Neural crest cell (in vitro differentiated cells): Measurements from ENCODE around the gene GDF7. TPM values are rescaled to one million over a fixed set of nuclear protein-coding genes. Genes with fewer than 3 reads are reported as not detected.
A peak's percentile ranks its signal among the peaks of the same experiment; 100 is the strongest.

Experiments used
- DNase-seq: peaks from one replicate; pipeline ENCODE4 v3.0.0; 2021; ENCODE audit warnings: low read depth, mixed read lengths, low spot score
- H3K27ac Mint-ChIP-seq: one replicate; pipeline ENCODE4 v1.8.0; 2021; ENCODE audit warnings: mild to moderate bottlenecking, mixed read lengths; ENCODE audit not compliant: unreplicated experiment
- H3K27me3 Mint-ChIP-seq: 2 replicates; pipeline ENCODE4 v1.8.0; 2021; ENCODE audit warnings: low read depth, mild to moderate bottlenecking, mixed read lengths
- H3K36me3 Mint-ChIP-seq: 2 replicates; pipeline ENCODE4 v1.8.0; 2021; ENCODE audit warnings: low read depth, mild to moderate bottlenecking, mixed read lengths
- H3K4me1 Mint-ChIP-seq: 2 replicates; pipeline ENCODE4 v1.8.0; 2021; ENCODE audit warnings: mixed read lengths
- H3K4me3 Mint-ChIP-seq: one replicate; pipeline ENCODE4 v1.8.0; 2021; ENCODE audit warnings: mild to moderate bottlenecking, mixed read lengths
- H3K9me3 Mint-ChIP-seq: 2 replicates; pipeline ENCODE4 v1.8.0; 2021; ENCODE audit warnings: mixed read lengths
- CTCF ChIP-seq: fragments of 200-600 bp; sonication (generic); conservative IDR thresholded peaks from 2 replicates; pipeline ENCODE4 v1.5.0; 2021; ENCODE audit warnings: antibody characterized with exemption, mild to moderate bottlenecking
- total RNA-seq: library from RNA; stranded (reverse); gene quantifications from 2 replicates; pipeline ENCODE4 v1.2.1, GENCODE V29; 2021

Gene GDF7
- total RNA-seq, 1 donor from 2014 or later = 0.40 TPM

GRCh38 chr2:20669562-20670314, 2.8 kb downstream of the GDF7 start:
- DNase-seq = no peak
- peaks cover 10% of the 10 kb centered on the region for H3K4me1 Mint-ChIP-seq

DNA sequence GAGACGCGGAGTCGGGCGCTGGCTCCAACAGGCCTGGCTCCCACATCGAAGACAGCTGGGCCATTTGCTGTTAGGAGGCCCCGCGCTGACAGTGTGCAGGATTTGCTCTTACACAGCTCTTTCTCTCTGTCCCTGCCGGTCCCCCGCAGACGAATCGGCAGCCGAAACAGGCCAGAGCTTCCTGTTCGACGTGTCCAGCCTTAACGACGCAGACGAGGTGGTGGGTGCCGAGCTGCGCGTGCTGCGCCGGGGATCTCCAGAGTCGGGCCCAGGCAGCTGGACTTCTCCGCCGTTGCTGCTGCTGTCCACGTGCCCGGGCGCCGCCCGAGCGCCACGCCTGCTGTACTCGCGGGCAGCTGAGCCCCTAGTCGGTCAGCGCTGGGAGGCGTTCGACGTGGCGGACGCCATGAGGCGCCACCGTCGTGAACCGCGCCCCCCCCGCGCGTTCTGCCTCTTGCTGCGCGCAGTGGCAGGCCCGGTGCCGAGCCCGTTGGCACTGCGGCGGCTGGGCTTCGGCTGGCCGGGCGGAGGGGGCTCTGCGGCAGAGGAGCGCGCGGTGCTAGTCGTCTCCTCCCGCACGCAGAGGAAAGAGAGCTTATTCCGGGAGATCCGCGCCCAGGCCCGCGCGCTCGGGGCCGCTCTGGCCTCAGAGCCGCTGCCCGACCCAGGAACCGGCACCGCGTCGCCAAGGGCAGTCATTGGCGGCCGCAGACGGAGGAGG, 3.5 kb downstream of the GDF7 start:
- no peak for TF ChIP-seq CTCF
- Mint-ChIP-seq H3K36me3 (no peaks in the 10 kb centered on the region), H3K4me1 (peaks cover 13% of the 10 kb centered on the region), H3K4me3 (no peak overlapping the region), H3K27ac (no peak overlapping the region), H3K27me3 (peaks cover 96% of the 10 kb centered on the region), H3K9me3 (no peaks in the 10 kb centered on the region)
- no peak for DNase-seq

More at GRCh38 chr2:20669562-20670314, 2.8 kb downstream of the GDF7 start:
- Mint-ChIP-seq H3K36me3 (no peaks in the 10 kb centered on the region), H3K4me3 (peak overlapping the region; percentile 68), H3K9me3 (no peaks in the 10 kb centered on the region), H3K27ac (no peak overlapping the region), H3K27me3 (peaks cover 96% of the 10 kb centered on the region)
- no peak for TF ChIP-seq CTCF

GRCh38 chr2:20671036-20671735, 4.2 kb downstream of the GDF7 start:
- Mint-ChIP-seq H3K27ac (no peak overlapping the region), H3K27me3 (peaks cover 93% of the 10 kb centered on the region), H3K4me1 (peaks cover 12% of the 10 kb centered on the region), H3K9me3 (no peaks in the 10 kb centered on the region), H3K36me3 (no peaks in the 10 kb centered on the region), H3K4me3 (peak overlapping the region; percentile 27)
- no peak for TF ChIP-seq CTCF
- DNase-seq = no peak

DNA sequence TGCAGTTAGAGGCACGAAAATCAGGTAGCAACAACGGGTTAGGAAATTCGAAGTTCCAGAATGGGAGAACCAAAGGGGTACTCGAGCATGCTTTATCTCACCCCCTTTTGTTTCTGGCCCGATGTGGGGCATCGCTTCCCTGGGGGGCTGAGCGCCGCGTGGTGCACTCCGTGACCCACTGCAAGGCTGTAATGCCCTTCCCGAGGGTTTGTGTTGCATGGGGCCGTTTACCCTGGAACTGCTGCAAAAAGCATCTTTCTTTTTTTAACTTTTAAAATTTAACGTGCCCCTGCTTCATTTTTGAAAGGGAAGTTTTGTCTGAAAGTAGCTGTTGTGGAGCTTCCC, 4.8 kb downstream of the GDF7 start:
- no peak for TF ChIP-seq CTCF
- peaks cover 93% of the 10 kb centered on the region for H3K27me3 Mint-ChIP-seq
- peak overlapping the region; percentile 27 for H3K4me3 Mint-ChIP-seq
- no peak for DNase-seq
- H3K36me3 Mint-ChIP-seq = no peaks in the 10 kb centered on the region
- no peaks in the 10 kb centered on the region for H3K9me3 Mint-ChIP-seq
- H3K27ac Mint-ChIP-seq = no peak overlapping the region
- peaks cover 9% of the 10 kb centered on the region for H3K4me1 Mint-ChIP-seq

DNA sequence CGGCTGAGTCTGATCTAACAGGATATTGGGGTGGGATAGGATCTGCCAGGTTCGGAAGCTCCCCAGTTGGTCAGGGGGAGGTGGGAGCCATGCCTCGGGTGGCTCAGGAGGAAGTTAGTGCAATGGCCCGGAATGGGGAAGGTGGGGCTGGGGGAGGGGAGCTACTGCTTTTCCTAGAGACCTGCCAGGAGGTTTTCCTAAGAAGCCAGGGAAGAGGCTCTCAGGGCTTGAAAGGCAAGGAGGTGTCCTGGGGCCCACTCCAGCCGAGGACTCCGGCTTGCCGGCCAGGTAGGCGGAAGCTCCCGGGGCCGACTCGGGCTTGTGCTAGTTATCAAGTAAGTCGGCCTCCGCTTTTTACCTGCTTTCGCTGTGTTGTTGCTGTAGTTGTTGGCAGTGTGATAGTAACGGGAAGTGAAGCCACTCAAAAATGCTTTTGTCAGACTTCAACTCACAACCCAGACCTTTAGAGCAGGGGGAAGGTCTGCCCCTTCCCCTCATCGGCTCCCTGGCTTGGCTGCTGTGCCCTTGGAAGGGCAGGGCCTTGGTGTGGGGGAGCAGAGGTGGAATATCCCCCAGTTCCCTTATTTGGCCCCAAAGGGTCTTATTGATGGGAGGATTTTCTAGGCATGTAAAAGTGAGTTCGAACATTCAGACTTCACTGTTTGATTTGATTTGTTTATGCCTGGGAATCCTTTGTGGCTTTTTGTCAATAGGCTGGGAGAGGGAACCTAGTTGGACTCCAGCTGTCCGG, 5.4 kb downstream of the GDF7 start:
- Mint-ChIP-seq H3K27ac (no peak overlapping the region), H3K9me3 (no peaks in the 10 kb centered on the region), H3K4me3 (peak overlapping the region; percentile 44), H3K4me1 (peaks cover 9% of the 10 kb centered on the region), H3K36me3 (no peaks in the 10 kb centered on the region), H3K27me3 (peaks cover 93% of the 10 kb centered on the region)
- no peak for DNase-seq
- no peak for TF ChIP-seq CTCF
